HEK293 (cell line): ENCODE data around the gene PTPN18.

ENCODE experiments used
- PRDM1 ChIP-seq: fragments of 450-650 bp; formaldehyde crosslinking; IDR thresholded peaks from 2 replicates; pipeline ENCODE4; 2016; ENCODE audit warnings: missing biosample characterization, missing genetic modification characterization
- RBAK ChIP-seq: fragments of 450-650 bp; formaldehyde crosslinking; IDR thresholded peaks from 2 replicates; pipeline ENCODE4 v1.5.1; 2016; ENCODE audit warnings: missing biosample characterization, missing genetic modification characterization
- TCF7L2 ChIP-seq: IDR thresholded peaks from 2 replicates; pipeline ENCODE4 v1.6.1; 2011; ENCODE audit warnings: low read depth, mild to moderate bottlenecking, inconsistent platforms, low read length, moderate library complexity, borderline replicate concordance
- YY1 ChIP-seq: fragments of 450-650 bp; formaldehyde crosslinking; IDR thresholded peaks from 2 replicates; pipeline ENCODE4 v1.5.1; 2018; ENCODE audit warnings: missing biosample characterization, missing genetic modification characterization
- ZNF114 ChIP-seq: fragments of 450-650 bp; formaldehyde crosslinking; IDR thresholded peaks from 2 replicates; pipeline ENCODE4 v1.5.0; 2017; ENCODE audit warnings: missing biosample characterization, missing genetic modification characterization
- ZNF596 ChIP-seq: fragments of 450-650 bp; IDR thresholded peaks from 2 replicates; pipeline ENCODE4 v1.5.0; 2018; ENCODE audit warnings: missing biosample characterization, mild to moderate bottlenecking, missing genetic modification characterization, moderate library complexity
- ZNF660 ChIP-seq: fragments of 450-650 bp; IDR thresholded peaks from 2 replicates; pipeline ENCODE4 v1.5.1; 2018; ENCODE audit warnings: missing biosample characterization, mild to moderate bottlenecking, missing genetic modification characterization
- ZNF677 ChIP-seq: fragments of 450-650 bp; IDR thresholded peaks from 2 replicates; pipeline ENCODE4 v1.5.0; 2018; ENCODE audit warnings: missing biosample characterization, mild to moderate bottlenecking, missing genetic modification characterization, moderate library complexity
- ZNF768 ChIP-seq: fragments of 450-650 bp; formaldehyde crosslinking; IDR thresholded peaks from 2 replicates; pipeline ENCODE4 v1.5.1; 2018; ENCODE audit warnings: missing biosample characterization, mild to moderate bottlenecking, missing genetic modification characterization
- TF ChIP-seq, protein P1 (sequence below): fragments of 450-650 bp; formaldehyde crosslinking; IDR thresholded peaks from 2 replicates; pipeline ENCODE4 v1.5.1; 2016; ENCODE audit warnings: missing biosample characterization, missing genetic modification characterization
- TF ChIP-seq, protein P2 (sequence below): fragments of 450-650 bp; formaldehyde crosslinking; IDR thresholded peaks from 2 replicates; pipeline ENCODE4 v1.5.1; 2016; ENCODE audit warnings: missing biosample characterization, missing genetic modification characterization, borderline replicate concordance
- TF ChIP-seq, protein P3 (sequence below): fragments of 450-650 bp; formaldehyde crosslinking; IDR thresholded peaks from 2 replicates; pipeline ENCODE4 v1.5.1; 2016; ENCODE audit warnings: missing biosample characterization, missing genetic modification characterization
- TF ChIP-seq, protein P4 (sequence below): IDR thresholded peaks from 2 replicates; pipeline ENCODE4 v1.6.1; 2011; ENCODE audit warnings: mild to moderate bottlenecking, low read depth, low read length, borderline replicate concordance

DNA sequence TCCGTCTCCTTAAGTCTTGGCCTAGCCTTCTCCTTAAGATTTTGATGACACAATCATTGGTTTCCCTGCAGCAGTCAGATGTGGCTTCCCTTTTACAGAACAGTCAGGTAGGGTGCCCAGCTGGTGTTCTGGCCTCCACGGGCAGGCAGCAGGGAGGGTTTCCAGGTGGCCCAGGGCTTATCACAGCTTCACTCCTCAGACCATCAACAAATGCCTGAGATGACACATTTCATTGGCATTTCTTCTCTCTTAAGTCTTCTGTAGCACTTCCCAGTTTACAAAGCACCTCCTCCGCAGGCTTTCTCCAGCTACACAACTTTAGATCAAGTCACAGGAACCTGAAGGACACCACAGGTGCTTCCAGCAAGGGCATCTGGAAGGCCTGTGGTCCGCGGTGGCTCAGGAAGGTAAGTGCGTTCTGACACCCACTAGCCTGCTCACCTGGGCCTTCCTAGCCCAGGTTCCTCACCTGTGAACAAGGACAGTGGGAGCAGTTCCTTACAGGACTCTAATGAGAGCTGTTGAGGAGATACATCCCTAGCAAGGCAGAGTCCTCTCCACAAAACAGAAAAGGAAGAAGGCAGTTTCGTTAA lies 37.6 kb downstream of the PTPN18 start:
- TF ChIP-seq, protein P1, sequence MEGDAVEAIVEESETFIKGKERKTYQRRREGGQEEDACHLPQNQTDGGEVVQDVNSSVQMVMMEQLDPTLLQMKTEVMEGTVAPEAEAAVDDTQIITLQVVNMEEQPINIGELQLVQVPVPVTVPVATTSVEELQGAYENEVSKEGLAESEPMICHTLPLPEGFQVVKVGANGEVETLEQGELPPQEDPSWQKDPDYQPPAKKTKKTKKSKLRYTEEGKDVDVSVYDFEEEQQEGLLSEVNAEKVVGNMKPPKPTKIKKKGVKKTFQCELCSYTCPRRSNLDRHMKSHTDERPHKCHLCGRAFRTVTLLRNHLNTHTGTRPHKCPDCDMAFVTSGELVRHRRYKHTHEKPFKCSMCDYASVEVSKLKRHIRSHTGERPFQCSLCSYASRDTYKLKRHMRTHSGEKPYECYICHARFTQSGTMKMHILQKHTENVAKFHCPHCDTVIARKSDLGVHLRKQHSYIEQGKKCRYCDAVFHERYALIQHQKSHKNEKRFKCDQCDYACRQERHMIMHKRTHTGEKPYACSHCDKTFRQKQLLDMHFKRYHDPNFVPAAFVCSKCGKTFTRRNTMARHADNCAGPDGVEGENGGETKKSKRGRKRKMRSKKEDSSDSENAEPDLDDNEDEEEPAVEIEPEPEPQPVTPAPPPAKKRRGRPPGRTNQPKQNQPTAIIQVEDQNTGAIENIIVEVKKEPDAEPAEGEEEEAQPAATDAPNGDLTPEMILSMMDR = no peak
- TF ChIP-seq, protein P2, sequence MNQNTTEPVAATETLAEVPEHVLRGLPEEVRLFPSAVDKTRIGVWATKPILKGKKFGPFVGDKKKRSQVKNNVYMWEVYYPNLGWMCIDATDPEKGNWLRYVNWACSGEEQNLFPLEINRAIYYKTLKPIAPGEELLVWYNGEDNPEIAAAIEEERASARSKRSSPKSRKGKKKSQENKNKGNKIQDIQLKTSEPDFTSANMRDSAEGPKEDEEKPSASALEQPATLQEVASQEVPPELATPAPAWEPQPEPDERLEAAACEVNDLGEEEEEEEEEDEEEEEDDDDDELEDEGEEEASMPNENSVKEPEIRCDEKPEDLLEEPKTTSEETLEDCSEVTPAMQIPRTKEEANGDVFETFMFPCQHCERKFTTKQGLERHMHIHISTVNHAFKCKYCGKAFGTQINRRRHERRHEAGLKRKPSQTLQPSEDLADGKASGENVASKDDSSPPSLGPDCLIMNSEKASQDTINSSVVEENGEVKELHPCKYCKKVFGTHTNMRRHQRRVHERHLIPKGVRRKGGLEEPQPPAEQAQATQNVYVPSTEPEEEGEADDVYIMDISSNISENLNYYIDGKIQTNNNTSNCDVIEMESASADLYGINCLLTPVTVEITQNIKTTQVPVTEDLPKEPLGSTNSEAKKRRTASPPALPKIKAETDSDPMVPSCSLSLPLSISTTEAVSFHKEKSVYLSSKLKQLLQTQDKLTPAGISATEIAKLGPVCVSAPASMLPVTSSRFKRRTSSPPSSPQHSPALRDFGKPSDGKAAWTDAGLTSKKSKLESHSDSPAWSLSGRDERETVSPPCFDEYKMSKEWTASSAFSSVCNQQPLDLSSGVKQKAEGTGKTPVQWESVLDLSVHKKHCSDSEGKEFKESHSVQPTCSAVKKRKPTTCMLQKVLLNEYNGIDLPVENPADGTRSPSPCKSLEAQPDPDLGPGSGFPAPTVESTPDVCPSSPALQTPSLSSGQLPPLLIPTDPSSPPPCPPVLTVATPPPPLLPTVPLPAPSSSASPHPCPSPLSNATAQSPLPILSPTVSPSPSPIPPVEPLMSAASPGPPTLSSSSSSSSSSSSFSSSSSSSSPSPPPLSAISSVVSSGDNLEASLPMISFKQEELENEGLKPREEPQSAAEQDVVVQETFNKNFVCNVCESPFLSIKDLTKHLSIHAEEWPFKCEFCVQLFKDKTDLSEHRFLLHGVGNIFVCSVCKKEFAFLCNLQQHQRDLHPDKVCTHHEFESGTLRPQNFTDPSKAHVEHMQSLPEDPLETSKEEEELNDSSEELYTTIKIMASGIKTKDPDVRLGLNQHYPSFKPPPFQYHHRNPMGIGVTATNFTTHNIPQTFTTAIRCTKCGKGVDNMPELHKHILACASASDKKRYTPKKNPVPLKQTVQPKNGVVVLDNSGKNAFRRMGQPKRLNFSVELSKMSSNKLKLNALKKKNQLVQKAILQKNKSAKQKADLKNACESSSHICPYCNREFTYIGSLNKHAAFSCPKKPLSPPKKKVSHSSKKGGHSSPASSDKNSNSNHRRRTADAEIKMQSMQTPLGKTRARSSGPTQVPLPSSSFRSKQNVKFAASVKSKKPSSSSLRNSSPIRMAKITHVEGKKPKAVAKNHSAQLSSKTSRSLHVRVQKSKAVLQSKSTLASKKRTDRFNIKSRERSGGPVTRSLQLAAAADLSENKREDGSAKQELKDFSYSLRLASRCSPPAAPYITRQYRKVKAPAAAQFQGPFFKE = no peak
- TF ChIP-seq PRDM1 (tag by site-specific recombination) (no peak), YY1 (tag by site-specific recombination) (no peak), ZNF114 (no peak), TCF7L2 (no peak), ZNF677 (tag by site-specific recombination) (no peak), ZNF768 (no peak), ZNF596 (tag by site-specific recombination) (no peak), ZNF660 (no peak), RBAK (tag by site-specific recombination) (no peak)
- TF ChIP-seq, protein P3, sequence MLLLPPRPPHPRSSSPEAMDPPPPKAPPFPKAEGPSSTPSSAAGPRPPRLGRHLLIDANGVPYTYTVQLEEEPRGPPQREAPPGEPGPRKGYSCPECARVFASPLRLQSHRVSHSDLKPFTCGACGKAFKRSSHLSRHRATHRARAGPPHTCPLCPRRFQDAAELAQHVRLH (tag by site-specific recombination) = no peak
- TF ChIP-seq, protein P4, sequence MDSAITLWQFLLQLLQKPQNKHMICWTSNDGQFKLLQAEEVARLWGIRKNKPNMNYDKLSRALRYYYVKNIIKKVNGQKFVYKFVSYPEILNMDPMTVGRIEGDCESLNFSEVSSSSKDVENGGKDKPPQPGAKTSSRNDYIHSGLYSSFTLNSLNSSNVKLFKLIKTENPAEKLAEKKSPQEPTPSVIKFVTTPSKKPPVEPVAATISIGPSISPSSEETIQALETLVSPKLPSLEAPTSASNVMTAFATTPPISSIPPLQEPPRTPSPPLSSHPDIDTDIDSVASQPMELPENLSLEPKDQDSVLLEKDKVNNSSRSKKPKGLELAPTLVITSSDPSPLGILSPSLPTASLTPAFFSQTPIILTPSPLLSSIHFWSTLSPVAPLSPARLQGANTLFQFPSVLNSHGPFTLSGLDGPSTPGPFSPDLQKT = no peak
